Peyer's patch (tissue), 4 donors: ENCODE measurements around the gene TAMALIN.
A peak's percentile ranks its signal among the peaks of the same experiment; 100 is the strongest.

ENCODE experiments used
- POLR2A ChIP-seq, 2 donors: fragments of 450-650 bp; IDR thresholded peaks; one replicate each; pipeline ENCODE4 v1.5.1; 2017; ENCODE audit warnings: antibody characterized with exemption in 2 of 2, mild to moderate bottlenecking in 2 of 2, moderate library complexity in 2 of 2
- TF ChIP-seq, protein P1 (sequence below), 6 experiments: fragments of 450-650 bp in 4 of 6; fragments of 200-600 bp in 2 of 6; sonication (generic) in 1 of 6; IDR thresholded peaks; one replicate each; pipeline ENCODE4 v1.5.1; 2017 to 2019; ENCODE audit warnings: antibody characterized with exemption in 6 of 6, mild to moderate bottlenecking in 3 of 6, moderate library complexity in 1 of 6

DNA sequence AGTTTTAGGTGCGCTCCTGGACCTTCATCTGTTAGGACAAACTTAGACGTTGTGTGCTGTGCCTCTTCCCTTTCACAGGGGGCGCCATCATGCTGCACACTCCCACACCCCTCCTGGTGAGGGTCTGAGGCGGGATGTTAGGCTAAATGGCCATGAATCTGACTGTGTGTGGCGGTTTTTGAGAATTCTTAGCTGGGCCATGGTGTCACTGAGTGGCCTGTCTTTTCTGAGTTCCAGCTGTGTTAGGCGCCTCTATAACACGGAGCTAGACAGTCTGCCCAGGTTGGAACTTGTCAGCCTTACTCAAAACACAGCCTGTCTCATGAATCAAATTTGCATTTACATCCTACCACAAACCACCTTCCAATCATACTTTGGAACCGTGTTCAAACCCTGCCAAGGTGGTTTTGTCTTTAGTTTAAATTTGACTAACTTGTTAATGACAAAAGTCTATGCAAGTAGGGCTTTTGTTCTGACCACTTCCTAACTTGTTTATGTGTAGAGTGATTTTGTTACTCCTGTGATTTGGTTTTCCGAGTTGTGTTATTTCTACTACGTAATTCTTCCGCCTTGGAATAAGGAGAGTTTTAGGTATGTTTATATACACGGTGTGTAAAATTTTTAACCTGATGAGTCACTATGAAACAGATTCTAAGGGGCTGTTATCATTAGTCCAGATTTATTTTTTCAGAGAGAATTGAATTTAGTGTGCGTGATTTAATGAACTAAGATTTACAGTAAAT, 35.7 kb upstream of the TAMALIN start:
- TF ChIP-seq, protein P1, sequence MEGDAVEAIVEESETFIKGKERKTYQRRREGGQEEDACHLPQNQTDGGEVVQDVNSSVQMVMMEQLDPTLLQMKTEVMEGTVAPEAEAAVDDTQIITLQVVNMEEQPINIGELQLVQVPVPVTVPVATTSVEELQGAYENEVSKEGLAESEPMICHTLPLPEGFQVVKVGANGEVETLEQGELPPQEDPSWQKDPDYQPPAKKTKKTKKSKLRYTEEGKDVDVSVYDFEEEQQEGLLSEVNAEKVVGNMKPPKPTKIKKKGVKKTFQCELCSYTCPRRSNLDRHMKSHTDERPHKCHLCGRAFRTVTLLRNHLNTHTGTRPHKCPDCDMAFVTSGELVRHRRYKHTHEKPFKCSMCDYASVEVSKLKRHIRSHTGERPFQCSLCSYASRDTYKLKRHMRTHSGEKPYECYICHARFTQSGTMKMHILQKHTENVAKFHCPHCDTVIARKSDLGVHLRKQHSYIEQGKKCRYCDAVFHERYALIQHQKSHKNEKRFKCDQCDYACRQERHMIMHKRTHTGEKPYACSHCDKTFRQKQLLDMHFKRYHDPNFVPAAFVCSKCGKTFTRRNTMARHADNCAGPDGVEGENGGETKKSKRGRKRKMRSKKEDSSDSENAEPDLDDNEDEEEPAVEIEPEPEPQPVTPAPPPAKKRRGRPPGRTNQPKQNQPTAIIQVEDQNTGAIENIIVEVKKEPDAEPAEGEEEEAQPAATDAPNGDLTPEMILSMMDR (IDR thresholded peaks at IDR 0.05): peak; percentile 38 to 62 (median 51)
- TF ChIP-seq POLR2A (IDR thresholded peaks at IDR 0.05): no peak
